Dermis microvascular lymphatic vessel endothelial cell (primary cell): ENCODE results near the gene ZNF821. TPM values are rescaled to one million over a fixed set of nuclear protein-coding genes. Genes with fewer than 3 reads are reported as not detected.
"Not testable (repeated sequence)": the region's sequence is repeated elsewhere in the genome, so short reads cannot be mapped to it uniquely, and the experiment has no call there.

Experiments
- DNase-seq, 2 donors: peaks; one replicate each; pipeline versions ENCODE4 v3.0.0 to v3.0.0-alpha.2; 2010; ENCODE audit warnings: low read depth in 2 of 2
- total RNA-seq: library from RNA; depleted of rRNA; stranded (reverse); fragments of >200 nt; gene quantifications from 2 replicates; pipeline ENCODE4 v1.2.1, GENCODE V29; 2014

Gene ZNF821
- total RNA-seq, 1 donor from 2014 or later, result 5.3 TPM

DNA sequence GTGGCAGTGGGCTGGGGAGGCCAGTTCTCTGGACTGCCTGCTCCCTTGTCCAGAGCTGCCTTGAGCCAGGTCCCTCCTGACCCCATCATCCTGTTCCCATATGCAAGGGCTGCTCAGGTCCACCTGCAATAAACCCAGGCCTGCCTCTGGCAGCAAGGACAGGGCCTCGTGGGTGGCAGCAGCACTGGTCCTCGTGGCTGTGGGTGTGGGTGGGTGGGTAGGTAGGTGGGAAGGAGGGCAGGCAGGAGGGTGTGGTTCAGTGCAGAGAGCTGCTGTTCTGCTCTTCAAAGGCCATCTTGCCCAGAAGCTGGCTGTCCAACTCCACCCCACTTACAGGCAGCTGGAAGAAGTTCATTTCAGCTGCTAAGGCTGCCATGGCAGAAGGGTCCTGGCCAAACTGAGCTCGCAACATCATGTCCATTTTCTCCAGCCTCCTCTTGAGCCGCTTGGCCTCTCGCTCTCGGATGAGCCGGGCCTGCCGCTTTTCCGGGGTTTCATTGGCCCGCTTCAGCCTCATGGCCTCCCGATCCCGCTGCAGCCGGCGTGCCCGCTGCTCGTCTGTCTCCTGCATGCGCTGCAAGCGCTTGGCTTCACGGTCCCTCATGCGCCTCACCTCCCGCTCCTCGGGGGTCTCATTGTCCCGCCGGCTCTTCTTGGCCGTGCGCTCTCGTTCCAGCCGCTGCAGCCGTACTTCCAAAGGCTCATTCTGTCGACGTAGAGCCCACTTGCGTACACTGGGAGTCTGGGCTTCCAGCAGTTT is 24.0 kb downstream of the ZNF821 start:
- DNase-seq, result no peak

DNA sequence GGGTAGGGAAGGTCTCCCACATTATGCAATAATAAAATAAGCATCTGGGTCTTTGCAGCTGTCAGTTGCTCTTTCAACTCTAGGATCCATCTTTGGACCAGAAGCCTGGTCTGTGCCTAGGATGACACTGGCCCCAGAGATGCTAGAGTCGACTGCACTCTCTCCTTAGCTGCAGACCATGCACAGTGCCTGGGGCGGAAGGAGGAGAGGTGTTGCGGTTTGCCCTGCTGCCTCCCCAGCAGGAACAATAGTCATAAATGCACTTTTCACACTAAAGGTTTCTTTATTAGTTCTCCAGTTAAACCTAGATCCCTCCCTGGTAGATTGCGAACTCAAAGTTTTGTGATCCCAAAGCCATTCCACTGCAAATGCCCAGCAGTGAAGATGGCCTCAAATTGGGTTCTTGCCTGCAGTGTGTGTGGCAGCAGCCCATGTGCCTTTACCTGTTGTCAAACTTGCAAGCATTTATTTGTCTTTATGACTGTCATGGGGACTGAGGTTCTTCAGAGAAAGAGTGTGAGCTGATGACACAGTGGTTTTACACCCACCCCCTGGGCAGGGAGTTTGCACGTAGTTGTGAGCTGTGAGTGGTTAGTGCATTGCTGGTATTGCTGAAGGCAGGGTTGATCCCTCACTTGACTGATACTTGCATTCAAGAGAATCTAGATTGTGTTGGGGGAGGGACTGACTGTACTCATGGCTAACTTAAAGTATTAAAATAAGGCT is 27.9 kb downstream of the ZNF821 start:
- no peak for DNase-seq

DNA sequence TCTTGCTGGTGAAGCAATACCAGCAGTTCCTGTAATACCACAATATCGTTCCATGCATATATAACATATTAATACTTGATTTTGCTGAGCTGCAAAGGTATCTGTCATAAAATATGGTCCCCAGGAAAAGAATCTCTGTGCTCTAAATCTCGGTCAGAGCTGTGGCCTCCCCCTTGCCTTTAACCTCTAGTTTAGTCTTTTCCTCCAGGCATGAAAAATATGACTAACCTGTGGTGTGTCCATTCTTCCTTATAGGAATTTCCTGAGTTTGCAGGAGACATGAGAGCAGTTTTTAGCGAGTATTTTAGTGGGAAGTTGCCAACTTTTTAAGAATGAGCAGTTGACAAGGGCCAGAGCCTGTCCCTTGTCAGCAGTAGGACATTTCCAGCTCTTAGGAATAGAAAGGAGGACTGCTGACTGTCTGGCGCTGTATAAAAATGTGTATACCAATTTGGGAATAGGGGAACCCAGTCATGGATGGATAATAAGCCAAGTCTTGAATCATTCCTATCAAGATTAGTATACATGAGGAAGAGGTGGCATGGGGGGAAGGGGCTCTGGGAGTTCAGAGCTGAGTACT is 29.5 kb downstream of the ZNF821 start:
- DNase-seq, result no peak

DNA sequence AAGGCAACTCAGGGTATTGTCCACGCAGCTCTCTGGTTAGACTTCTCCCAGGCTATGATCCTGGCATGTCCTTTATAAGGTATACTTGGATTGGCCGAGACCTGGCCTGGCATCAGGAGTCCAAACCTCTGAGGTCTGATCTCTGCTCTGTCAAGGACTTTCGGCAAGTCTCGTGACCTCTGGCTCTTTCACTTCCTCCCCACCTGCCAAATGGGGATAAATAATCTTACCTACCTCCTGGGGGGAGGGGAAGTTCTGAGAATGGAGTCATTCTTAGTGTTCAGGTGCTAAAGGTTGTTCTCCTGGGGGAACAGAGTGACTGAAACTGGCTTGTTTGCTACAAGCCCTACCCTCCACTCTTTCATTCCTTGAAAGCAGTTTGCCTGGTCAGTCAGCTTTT is 30.6 kb downstream of the ZNF821 start:
- no peak for DNase-seq

DNA sequence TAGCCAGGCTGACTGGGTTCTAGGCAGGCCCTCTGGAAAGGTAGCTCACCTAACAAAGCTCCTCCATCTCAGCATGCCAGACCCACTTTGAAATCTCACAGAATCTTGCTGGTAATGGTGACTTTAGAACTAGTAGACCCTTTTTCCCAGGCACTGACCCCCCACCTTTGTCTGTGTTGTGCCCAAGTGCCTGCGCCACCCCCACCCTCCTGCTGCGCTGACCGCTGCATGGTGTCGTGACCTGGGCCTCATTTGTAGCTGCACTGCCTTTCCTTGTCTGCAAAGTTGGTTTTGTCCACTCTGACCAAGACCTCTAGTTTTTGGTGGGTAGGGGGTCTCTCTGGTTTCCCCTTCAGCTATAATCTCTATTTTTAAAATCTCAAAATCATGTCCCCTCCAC is 31.4 kb downstream of the ZNF821 start:
- DNase-seq, result no peak

DNA sequence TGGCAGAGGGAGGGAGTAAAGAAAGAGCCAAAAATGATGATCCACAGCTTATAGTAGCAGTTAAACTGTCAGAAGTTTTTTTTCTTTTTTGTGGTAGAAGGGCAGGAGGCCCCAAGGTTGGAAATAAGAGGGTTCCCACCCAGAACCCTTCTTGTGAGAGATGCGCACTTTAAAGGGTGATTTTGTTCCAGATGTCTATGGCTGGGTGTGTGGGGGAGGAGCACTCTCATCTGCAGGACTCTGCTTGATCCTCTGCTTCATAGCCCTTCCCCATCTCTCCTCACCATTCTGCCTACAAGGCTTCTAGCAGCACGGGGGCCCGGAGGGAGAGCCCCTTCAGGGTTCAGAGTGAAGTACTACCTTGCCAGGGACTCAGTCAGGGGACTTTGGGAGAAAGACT is 31.8 kb downstream of the ZNF821 start:
- no peak for DNase-seq

DNA sequence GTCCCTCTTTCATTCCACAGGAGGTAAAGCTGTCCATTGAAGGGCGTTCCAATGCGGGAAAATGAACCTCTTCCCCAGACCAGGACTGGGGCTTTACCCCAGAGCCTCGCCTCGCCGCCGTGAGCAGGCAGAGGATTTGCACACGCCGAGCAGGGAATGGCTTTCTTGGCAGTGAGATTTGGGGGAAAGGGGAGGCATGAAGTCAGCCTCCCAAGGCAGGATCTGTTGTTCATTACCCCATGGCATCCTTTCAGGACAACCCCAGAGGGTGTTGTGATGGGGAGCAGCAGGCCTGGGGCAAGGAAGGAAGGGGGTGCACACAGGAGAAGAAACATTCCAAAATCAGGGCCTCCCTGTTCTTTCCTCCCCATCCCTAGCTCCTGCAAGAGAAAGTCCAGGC is 32.2 kb downstream of the ZNF821 start:
- no peak for DNase-seq

DNA sequence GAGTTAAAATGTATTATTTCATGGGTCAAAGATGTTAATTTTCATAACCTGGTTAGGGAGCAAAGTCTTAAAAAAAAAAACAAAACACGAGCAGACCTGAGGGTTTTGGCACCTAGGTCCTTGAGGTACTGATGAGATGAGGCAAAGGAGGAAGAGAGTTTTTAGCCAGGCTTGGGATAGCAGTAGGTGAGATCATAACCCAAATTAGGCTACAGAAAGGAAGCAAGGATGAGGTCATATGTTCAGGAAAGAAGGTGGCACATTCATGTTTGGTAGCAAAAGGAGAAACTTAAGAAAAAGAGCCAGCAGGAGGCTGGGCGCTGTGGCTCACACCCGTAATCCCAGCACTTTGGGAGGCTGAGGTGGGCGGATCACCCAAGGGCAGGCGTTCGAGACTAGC is 35.4 kb downstream of the ZNF821 start:
- DNase-seq, result no peak

DNA sequence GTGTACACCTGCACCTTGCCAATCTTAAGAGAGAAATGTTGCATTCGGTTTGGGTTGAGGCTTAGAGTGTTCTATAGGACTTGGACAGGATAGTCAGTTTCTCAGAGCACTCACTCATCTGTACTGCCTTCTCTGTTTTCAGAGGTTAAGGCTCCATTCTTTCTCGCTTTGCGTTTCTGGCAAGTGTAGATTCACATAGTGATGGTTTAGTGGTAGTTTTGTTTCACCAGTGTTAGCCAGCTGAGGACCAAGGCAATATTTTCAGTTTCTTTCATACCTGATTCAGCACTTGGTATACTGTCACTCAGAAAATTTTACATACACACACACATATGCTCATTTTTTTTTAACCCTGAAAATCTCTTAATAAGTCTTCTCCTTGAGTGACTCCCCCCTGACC is 36.9 kb downstream of the ZNF821 start:
- no peak for DNase-seq

DNA sequence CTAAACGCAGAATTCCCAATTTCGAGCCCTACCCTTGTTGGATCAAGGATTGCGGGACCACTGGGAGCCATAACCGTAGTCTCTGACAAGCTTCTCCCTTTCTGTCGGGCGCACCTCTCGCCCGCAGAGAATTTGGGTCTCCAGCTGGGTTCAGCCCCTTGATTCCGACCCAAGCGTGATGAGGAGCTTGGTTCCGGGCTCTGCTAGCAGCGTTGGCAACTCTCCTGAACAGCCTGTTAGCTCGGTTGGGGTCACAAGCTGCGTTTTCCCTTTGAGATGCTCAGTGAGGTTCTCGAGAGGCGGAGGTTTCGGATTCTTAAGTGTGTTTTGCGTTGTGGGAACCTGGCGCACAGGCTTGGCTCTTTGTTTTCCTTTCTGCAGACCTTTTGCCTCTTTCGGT is 37.6 kb downstream of the ZNF821 start:
- peak in 1 of 2 donors; percentile 9 for DNase-seq

DNA sequence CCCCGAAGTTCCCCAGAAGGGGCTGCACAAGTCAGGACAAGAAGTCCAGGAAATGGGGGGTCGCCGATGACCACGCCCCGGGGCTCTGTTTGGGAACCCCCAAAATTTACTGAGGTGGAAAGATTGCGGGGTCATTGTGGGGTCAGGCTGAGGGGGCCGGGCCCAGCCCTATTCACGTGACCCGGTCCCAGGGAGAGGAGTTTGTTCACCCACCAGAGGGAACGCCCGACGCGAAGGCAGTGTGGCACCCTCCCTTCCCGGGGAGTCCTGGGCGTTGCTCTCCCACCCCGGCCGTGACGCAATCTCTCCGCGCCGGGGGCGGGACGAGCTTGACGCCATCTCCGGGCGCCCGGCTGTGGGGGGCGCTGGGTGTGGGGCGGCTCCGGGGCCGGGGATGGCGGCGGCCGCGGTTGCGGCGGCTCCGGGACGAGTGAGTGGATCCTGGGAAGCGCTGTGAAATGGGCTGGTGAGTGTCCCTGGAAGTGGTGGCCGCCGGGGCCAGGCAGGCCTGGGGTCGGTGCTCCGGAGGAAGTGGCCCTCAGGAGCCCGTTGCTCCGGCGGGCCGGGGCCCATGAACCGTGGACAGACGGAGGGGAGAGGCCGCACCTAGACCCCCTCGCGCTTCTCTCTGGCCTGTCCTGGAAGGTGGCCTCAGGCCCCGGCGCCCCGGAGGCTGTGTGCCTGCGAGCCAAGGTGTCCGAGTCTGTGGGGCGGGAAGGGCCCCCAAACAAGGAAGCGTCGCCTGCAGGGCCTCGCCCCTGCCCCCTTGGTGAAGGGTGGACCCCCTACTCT is 38.1 kb downstream of the ZNF821 start, which contains the start of gene ATXN1L:
Gene ATXN1L (plus strand): TSS at position 338 of the 792 bp plus-strand sequence. CDS start 3,765 bp downstream, outside the sequence.
- peak; percentile 55 to 85 for DNase-seq

DNA sequence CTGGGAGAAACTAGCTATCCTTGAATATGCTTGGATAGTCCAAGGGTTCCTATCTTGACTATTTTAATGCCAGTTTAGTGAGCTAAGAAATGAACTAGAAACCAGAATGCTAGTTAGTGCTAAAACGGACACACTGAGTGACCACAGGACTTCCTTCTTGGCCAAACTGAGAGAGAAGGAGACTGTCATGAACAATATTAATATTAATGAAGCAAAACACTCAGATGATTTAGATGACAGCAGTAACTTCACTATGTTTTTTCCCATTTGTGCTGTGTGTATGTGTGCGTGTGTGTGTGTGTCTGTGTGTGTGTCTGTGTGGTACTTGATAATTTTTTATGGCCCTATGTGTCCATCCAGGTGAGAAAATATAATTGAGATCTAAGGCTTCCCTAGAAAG is 40.4 kb downstream of the ZNF821 start:
- no peak for DNase-seq

DNA sequence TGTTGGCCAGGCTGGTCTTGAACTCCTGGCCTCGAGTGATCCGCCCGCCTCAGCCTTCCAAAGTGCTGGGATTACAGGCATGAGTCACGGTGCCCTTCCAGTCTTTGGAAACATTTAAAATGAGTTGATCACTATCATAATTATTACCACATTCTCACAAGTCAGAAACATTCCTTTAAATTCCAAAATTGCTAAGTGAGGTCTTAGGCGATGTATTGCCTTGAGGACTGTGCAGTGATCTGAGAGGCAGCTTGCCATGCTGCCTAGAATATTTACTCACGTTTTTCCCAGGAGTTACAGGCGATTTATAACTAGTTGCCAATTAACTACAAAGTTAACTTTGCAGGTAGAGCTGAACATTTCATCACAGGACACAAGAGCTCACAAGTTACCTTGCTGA is 43.9 kb downstream of the ZNF821 start:
- DNase-seq, result no peak

DNA sequence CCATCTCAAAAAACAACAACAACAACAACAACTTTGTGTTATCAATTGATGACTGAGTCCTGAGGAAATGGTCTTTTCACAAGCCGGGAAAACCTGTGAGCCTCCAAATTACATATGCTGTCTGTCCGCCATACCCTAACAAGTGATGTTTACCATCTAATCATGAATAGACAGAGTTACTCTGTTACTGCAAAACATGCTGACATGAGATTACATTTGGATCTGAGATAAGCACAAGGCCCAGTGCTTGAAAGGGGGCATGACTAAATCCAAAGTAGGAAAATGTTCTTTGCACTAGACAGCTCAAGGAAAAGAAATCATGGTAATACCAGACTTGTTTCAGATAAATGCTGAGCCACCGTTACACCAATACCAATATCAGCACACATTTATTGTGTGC is 46.8 kb downstream of the ZNF821 start:
- no peak for DNase-seq

DNA sequence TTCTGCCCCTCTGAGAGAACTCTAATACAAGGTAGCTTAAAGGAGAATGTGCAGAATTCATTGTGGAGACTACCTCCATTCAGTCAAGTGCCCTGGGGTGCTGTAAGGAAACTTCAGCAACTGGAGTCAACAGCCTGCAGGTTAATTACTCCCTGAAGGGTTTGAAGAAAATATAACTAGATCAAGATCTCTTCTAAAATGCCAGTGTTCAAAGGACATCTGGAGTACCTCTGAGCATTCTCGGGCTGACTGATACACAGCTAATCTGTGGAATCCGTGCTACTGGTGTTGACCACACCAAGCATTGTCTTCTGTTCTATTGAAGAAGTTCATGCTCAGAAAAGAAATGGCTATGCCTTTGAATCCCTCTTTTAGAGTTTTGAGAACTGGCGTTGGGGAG is 49.7 kb downstream of the ZNF821 start:
- DNase-seq, result no peak

DNA sequence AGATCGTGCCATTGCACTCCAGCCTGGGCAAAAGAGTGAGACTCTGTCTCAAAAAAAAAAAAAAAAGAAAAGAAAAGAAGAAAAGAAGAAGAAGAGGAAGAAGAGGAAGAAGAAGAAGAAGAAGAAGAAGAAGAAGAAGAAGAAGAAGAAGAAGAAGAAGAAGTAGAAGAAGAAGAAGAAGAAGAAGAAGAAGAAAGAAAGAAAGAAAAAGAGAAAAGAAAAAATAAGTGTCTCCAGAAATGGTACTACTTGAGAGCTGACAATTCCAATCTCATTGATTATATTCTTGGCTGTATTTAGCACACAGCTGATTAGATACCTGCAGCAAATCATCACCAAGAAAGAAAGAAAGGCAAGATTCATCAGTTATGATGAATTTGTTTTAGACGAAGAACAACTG is 51.9 kb downstream of the ZNF821 start:
- not testable (repeated sequence) for DNase-seq

DNA sequence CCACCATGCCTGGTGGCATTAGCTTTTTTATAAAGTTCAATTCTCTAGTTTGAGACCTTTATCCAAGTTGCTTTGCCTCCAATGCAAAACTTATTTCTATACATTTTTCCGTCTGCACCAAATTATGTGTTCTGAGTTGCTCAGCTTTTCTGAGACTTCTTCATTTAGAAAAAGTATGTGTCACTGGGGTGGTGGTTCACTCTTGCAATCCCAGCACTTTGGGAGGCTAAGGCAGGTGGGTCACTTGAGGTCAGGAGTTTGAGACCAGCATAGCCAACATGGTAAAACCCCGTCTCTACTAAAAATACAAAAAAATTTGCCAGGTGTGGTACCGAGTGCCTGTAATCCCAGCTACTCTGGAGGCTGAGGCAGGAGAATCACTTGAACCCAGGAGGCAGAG is 52.3 kb downstream of the ZNF821 start:
- not testable (repeated sequence) for DNase-seq

DNA sequence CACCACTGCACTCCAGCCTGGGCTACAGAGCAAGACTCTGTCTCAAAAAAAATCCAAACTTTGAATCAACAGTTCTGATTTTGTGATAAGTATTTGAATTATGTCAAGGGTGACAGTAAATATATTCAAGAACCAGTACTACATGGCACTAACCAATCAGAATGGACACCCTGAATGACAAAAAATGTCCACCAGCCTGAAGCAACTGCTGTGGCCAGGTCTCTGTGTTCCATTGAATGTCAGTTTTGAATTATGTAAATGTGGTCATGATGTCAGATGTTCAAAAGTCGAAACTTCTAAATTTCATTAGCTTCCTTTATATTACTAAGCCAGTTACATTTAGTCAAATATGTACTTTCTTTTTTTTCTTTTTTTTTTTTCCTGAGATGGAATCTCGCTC is 53.6 kb downstream of the ZNF821 start:
- no peak for DNase-seq

DNA sequence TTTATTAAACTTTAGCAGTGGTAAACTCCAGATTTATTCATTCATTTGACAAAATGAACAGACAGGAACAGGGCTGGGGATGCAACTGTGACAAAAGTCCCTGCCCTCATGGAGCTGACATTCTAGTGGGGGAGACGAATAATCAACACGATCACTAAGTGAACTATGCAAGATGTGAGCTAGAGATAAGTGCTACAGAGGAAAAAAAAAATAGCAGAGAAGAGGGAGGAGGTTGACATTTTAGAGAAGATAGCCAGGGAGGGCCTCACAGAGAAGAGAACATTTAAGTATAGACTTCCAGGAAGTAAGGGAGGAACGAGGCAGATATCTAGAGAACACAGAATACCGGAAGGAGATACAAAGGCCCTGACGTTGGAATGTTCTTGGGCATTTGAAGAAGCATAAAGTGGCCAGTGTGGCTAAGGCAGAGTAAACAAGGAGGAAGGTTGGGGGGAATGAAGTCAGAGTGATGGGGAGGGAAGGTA is 57.4 kb downstream of the ZNF821 start:
- DNase-seq, result no peak

DNA sequence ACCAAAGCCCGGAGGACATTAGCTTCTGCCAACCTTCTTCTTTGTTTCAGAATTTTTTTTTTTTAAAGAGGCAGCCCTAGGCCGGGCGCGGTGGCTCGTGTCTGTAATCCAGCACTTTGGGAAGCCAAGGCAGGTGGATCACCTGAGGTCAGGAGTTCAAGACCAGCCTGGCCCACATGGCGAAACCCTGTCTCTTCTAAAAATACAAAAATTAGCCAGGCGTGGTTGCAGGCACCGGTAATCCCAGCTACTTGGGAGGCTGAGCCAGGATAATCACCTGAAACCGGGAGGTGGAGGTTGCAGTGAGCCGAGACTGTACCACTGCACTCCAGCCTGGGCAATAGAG is 66.9 kb downstream of the ZNF821 start:
- DNase-seq, result not testable (repeated sequence)

DNA sequence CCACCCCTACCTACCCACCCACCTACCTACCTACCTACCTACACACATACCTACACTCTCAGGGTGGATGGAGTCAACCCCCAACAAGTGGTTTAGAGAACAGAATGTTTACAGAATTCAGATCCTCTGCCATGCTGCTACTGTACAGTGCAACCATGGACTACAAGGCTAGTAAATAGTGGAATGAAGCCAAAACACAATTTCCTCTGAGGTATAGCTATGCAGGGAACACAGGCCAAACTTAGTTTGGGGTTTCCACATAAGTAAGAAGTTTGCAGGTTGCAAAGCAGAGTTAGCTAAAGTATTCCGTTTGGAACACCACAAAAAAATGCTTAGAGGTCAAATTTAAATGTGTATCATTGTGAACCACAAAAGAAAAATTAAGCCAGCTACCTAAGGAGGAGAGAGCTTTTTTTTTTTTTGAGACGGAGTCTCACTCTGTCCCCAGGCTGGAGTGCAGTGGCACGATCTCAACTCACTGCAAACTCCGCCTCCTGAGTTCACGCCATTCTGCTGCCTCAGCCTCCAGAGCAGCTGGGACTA is 72.7 kb downstream of the ZNF821 start:
- DNase-seq, result peak; percentile 35 to 55

DNA sequence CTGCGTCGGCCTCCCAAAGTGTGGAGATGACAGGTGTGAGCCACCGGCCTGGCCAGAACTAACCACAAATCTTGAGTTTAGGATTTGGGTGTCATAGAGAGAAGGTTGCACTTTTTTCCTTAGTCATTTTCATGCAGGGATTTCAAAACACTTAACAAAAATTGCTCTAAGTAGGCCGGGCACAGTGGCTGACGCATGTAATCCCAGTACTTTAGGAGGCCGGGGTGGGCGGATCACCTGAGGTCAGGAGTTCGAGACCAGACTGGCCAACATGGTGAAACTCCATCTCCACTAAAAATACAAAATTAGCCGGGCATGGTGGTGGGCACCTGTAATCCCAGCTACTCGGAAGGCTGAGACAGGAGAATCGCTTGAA is 73.8 kb downstream of the ZNF821 start:
- DNase-seq, result not testable (repeated sequence)
